Neural progenitor cell (in vitro differentiated cells): ENCODE measurements around the gene KRT80.

ENCODE experiments used
- CTCF ChIP-seq: fragments of 200-600 bp; sonication (generic); IDR thresholded peaks from 2 replicates; pipeline ENCODE4 v1.5.1; 2017; ENCODE audit warnings: antibody characterized with exemption, mild to moderate bottlenecking
- EZH2 ChIP-seq: fragments of 200-600 bp; sonication (generic); IDR thresholded peaks from 2 replicates; pipeline ENCODE4 v1.6.1; 2017; ENCODE audit warnings: antibody characterized with exemption, mild to moderate bottlenecking, moderate library complexity
- EZH2phosphoT487 ChIP-seq: fragments of 200-600 bp; sonication (generic); IDR thresholded peaks from 2 replicates; pipeline ENCODE4 v1.6.1; 2017; ENCODE audit warnings: antibody characterized with exemption

- no peak for TF ChIP-seq EZH2
- no peak for TF ChIP-seq CTCF
- TF ChIP-seq EZH2phosphoT487: no peak
Measured at GRCh38 chr12:52155048-52155868, 36.6 kb downstream of the KRT80 start.
